Measurements from ENCODE around the gene SLC25A48.

DNA sequence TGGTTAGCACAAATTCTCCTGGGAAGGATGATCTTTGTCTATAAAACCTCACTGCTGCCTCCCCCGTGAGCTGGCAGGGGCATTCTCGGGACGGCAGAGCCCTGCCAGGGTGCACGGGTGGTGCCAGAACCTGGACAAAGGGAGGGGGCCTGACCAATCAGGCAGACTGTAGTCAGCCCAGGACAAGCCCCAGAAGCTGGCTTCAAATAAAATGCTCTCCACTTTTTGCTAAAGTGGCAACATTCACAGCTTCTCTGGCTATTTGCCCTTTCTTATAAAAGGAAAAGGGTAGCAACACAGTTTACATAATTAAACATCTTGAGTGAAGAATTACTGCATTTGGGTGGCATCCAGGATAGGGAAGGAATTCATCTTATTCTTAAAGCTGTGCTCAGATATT, 46.8 kb downstream of the SLC25A48 start:
- TF ChIP-seq, protein P1, sequence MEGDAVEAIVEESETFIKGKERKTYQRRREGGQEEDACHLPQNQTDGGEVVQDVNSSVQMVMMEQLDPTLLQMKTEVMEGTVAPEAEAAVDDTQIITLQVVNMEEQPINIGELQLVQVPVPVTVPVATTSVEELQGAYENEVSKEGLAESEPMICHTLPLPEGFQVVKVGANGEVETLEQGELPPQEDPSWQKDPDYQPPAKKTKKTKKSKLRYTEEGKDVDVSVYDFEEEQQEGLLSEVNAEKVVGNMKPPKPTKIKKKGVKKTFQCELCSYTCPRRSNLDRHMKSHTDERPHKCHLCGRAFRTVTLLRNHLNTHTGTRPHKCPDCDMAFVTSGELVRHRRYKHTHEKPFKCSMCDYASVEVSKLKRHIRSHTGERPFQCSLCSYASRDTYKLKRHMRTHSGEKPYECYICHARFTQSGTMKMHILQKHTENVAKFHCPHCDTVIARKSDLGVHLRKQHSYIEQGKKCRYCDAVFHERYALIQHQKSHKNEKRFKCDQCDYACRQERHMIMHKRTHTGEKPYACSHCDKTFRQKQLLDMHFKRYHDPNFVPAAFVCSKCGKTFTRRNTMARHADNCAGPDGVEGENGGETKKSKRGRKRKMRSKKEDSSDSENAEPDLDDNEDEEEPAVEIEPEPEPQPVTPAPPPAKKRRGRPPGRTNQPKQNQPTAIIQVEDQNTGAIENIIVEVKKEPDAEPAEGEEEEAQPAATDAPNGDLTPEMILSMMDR (IDR thresholded peaks at IDR 0.05) = no peak
- TF ChIP-seq POLR2A (IDR thresholded peaks at IDR 0.05) = no peak
